ENCODE results near the gene DIAPH2.

DNA sequence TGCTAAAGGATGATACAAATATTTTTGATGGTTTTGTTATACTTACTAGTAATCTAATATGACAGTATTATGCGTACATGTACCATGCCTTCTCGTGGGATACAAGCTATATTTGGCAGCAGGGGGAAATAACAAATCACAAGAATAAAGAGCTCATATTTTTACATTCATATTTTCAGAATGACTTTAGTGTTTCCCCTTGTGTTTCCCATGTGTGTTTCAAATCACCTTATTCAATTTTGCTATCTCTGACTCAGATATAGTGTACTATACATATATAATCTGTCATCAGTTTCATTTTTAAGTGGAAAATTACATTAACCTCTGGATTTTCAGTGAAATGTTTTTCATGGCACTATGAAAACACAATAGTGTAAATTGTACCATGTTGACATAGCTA lies 345.8 kb downstream of the DIAPH2 start:
- TF ChIP-seq GATA3 (IDR thresholded peaks at IDR 0.05; ENCODE audit: low read depth, low read length) (no peak), GATA2 (IDR thresholded peaks at IDR 0.05; ENCODE audit: low read depth, low read length) (no peak)

Measured in SH-SY5Y (cell line).